GM10248 (cell line): ENCODE results near the gene NKAIN1.

Experiments used
- CTCF ChIA-PET: fragments of 300-600 bp; sonication (Branson Sonifier 250); formaldehyde crosslinking; extraction: SDS; loops from one replicate; lab custom pipeline; 2021; ENCODE audit warnings: antibody characterized with exemption; lab: Yijun Ruan, JAX
- POLR2A ChIA-PET: fragments of 350-650 bp; sonication (Branson Sonifier 250); formaldehyde crosslinking; extraction: SDS; loops from one replicate; lab custom pipeline; 2020; ENCODE audit warnings: antibody characterized with exemption; lab: Yijun Ruan, JAX
- DNase-seq: peaks from one replicate; pipeline ENCODE4 v3.0.0; 2012; ENCODE audit errors: extremely low spot score
- TF ChIP-seq, protein P1 (sequence below): IDR thresholded peaks from 2 replicates; pipeline ENCODE4 v1.5.1; 2012; ENCODE audit warnings: mild to moderate bottlenecking, low read depth; ENCODE audit errors: extremely low read depth, missing control alignments, control extremely low read depth

Gene NKAIN1

DNA sequence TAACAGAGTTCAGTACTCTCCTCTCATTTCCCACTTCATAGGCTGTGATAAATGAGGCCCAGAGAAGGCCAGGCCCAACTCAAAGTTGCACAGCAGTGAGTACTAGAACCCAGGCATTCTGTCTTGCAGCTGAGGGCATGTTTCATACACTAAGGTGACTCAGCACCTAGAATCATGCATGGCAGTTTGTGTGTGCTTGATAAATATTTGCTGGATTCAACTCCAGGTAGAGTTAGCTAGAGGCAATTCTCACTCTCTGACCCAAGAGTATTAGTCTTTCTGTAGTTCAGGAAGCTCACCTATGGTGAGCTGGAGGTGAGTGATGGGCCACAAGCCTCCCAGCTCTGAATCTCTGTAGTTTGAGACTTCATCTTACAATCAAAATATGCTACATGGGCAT is 10.7 kb downstream of the NKAIN1 start:
- TF ChIP-seq, protein P1, sequence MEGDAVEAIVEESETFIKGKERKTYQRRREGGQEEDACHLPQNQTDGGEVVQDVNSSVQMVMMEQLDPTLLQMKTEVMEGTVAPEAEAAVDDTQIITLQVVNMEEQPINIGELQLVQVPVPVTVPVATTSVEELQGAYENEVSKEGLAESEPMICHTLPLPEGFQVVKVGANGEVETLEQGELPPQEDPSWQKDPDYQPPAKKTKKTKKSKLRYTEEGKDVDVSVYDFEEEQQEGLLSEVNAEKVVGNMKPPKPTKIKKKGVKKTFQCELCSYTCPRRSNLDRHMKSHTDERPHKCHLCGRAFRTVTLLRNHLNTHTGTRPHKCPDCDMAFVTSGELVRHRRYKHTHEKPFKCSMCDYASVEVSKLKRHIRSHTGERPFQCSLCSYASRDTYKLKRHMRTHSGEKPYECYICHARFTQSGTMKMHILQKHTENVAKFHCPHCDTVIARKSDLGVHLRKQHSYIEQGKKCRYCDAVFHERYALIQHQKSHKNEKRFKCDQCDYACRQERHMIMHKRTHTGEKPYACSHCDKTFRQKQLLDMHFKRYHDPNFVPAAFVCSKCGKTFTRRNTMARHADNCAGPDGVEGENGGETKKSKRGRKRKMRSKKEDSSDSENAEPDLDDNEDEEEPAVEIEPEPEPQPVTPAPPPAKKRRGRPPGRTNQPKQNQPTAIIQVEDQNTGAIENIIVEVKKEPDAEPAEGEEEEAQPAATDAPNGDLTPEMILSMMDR, result no peak
- ChIA-PET CTCF (interaction anchor here (1.0 to 1.4 kb wide), 4 partner anchors 9 to 46 kb away, joined by 3 to 4 read pairs (median 3); no protein-coding TSS in a partner anchor), POLR2A (no interaction called here)
- DNase-seq, result no peak

DNA sequence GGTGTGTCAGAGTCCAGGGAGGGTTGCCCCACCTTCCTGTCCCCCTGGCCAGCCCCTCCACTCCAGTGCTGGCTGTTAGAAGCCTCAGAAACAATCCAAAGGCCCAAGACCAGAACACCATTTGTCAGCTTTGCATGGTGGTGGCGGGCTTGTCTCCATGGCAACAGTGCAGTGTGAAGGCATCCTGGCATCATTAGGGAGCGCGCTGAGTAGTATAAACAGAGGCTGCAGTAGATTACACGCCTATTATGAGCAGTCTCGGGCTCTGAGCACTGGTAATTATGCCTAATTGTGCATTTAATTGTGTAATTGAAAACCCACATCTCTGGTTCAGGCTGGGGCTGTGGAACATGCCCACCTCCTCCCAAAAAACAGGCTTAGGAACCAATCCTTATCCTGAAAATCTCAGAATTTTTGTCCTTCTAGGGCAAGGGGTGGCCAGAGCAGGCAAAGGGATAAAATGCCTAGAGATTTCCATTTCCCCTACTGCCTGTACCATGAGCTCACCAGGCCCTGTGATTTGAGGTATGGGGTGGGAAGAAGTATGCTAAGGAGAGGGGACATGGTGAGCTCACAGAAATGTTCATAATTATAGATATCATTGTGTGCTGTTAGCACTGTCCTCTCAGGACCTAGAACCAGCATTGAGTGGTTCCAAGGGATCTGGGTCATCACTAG is 11.7 kb downstream of the NKAIN1 start:
- CTCF ChIA-PET, result interaction anchor here (0.9 to 1.3 kb wide), 3 partner anchors 44 to 147 kb away, joined by 3 to 4 read pairs (median 3); no protein-coding TSS in a partner anchor
- TF ChIP-seq, protein P1, result no peak
- DNase-seq, result no peak
- POLR2A ChIA-PET, result no interaction called here

DNA sequence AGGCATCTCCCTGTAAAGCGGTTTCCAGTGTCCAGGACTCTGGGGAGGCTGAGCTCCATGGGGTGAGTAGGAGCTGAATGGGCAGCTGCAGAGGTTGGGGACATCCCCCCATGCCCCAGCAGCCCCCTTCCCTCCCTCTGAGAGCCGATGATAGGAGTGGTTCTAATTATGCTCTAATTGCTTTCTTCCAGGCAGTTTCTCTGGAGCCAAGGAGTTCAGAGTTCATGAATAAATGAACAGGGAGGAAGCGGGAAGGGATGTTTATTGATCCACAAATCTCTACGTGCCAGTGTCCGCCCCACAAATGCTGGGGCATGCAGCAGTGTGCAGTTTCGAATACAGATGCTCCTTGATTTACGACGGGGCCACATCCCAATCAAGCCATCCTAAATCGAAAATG is 15.6 kb downstream of the NKAIN1 start:
- TF ChIP-seq, protein P1, result no peak
- no peak for DNase-seq
- ChIA-PET POLR2A (no interaction called here), CTCF (interaction anchor here (1.4 kb wide), 1 partner anchor 9 kb away, joined by 3 read pairs; no protein-coding TSS in a partner anchor)

DNA sequence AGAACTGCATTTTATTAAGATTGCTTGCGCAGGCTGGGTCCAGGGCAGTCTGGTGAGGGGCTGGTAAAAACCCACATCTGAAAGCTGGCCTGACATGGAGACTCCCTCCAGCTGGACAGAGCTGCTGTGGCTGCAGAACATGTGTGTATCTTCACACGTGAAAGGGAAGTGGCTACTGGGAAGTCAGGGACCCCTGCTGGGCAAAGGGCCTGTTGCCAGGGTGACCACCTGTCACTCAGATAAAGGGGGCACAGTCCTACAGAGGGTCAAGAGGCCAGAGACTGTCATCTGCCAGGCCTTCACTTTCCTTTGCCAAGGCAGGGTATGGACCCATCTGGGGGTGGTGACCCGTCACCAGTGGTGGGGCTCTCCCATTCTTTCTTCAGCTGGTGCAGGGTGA is 17.5 kb downstream of the NKAIN1 start:
- TF ChIP-seq, protein P1, result no peak
- ChIA-PET POLR2A (no interaction called here), CTCF (interaction anchor here (0.8 kb wide), 1 partner anchor 10 kb away, joined by 3 read pairs; no protein-coding TSS in a partner anchor)
- no peak for DNase-seq

DNA sequence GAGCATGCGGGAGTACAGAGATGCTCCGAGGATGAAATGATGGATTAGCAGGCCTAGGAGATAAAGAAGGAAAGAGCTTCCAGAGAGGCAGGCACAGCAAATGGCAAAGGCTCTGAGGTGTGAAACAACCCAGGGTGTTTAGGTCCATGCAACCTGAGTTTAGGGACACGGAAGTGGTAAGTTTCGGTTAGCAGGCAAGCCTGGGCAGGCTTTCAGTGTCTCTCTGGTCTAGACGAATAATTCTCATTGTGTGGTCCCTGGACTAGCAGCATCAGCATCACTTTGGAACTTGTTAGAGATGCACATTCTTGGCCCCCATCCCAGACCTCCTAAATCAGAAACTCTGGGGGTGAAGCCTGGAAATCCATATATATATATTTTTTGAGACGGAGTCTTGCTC is 18.6 kb downstream of the NKAIN1 start:
- CTCF ChIA-PET, result no interaction called here
- DNase-seq, result no peak
- TF ChIP-seq, protein P1, result no peak
- POLR2A ChIA-PET, result no interaction called here

DNA sequence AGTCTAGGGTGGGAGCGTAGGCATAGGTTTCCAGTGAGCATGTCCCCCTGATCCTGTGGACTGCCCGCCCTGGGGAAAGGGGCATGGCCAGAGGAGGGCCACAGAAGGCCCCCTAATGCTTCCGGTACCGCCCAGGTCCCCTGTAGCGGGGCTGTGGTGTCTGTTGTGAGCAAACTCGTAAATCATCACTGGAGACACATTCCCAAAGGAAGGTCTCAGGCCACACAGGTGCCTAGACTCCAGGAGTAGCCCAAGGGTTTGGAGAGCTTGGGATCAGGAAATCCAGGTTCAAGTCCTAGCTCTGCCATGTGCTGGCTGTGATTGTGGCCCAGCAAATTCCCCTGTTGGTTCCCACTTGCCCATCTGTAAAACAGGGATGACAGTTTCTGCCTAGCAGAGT is 20.2 kb downstream of the NKAIN1 start:
- TF ChIP-seq, protein P1, result no peak
- CTCF ChIA-PET, result interaction anchor here (1.8 kb wide), 1 partner anchor 10 kb away, joined by 4 read pairs; no protein-coding TSS in a partner anchor

More for the DNA sequence above, 20.2 kb downstream of the NKAIN1 start:
- DNase-seq, result no peak
- POLR2A ChIA-PET, result no interaction called here
